Measurements from ENCODE around the gene APOA1. TPM values are rescaled to one million over a fixed set of nuclear protein-coding genes. Genes with fewer than 3 reads are reported as not detected.

Gene APOA1
- total and polyA plus RNA-seq, 8 donors: 0.87 to 73.6 (median 16.7) TPM; not detected in 2

- no peak for DNase-seq
Observed at GRCh38 chr11:116822575-116822974, 14.8 kb downstream of the APOA1 start.

DNA sequence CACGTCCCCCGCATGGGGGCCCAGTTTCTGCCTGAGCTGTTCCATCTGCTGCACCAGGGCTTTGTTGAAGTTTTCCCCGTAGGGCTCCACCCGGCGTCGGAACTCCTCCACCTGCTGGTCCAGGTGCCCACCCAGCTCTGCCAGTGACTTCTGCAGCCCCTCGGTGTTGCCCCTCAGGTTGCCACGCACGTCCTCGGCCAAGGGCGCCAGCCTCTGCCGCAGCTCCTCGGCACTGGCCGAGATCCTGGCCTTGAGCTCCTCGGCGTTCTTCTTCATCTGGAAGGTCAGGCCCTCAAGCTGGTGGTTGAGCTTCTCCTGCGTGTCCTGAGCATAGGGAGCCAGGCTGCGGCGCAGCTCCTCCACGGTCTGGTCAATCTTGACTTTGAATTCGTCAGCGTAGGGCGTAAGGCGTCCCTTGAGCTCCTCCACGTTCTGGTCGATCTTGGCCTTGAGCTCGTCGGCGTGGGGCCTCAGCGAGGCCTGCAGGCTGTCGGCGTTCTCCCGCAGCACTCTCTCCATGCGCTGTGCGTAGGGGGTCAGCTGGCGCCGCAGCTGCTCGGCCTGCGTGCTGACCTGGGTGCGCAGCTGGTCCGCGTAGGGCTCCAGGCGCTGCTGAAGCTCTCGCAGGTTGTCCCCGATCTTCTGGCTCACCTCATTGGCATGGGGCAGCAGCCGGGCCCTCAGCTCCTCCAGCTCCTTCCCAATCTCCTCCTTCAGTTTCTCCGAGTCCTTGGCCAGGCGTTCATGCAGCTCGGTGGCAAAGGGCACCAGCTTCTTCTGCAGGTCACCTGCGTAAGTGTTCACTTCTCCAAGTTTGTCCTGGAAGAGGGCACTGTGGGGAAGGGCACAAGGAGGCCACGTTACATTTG is 16.1 kb downstream of the APOA1 start:
- Histone ChIP-seq H3K4me1 (no peaks in the 10 kb centered on the region), H3K27ac (no peak overlapping the region), H3K9me3 (no peaks in the 10 kb centered on the region), H3K4me3 (no peak overlapping the region), H3K36me3 (no peaks in the 10 kb centered on the region), H3K27me3 (no peaks in the 10 kb centered on the region)
- 91 to 96% (median 95%) methylated on average over 23 to 51 of the region's 51 CpGs for WGBS, 5 donors
- TF ChIP-seq, protein P1, sequence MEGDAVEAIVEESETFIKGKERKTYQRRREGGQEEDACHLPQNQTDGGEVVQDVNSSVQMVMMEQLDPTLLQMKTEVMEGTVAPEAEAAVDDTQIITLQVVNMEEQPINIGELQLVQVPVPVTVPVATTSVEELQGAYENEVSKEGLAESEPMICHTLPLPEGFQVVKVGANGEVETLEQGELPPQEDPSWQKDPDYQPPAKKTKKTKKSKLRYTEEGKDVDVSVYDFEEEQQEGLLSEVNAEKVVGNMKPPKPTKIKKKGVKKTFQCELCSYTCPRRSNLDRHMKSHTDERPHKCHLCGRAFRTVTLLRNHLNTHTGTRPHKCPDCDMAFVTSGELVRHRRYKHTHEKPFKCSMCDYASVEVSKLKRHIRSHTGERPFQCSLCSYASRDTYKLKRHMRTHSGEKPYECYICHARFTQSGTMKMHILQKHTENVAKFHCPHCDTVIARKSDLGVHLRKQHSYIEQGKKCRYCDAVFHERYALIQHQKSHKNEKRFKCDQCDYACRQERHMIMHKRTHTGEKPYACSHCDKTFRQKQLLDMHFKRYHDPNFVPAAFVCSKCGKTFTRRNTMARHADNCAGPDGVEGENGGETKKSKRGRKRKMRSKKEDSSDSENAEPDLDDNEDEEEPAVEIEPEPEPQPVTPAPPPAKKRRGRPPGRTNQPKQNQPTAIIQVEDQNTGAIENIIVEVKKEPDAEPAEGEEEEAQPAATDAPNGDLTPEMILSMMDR (IDR thresholded peaks at IDR 0.05): no peak
- TF ChIP-seq EP300 (IDR thresholded peaks at IDR 0.05): no peak
- TF ChIP-seq POLR2A (IDR thresholded peaks at IDR 0.05): no peak
- TF ChIP-seq POLR2AphosphoS5 (IDR thresholded peaks at IDR 0.05): no peak
- DNase-seq: no peak
- intact Hi-C loops (cut with DNase I; ENCODE audit: low total_unique reads): no loop called here

More at GRCh38 chr11:116822575-116822974, 14.8 kb downstream of the APOA1 start:
- intact Hi-C loops (cut with DNase I; ENCODE audit: low total_unique reads): no loop called here
- no peaks in the 10 kb centered on the region for H3K36me3 ChIP-seq
- H3K27me3 ChIP-seq: no peaks in the 10 kb centered on the region
- no peak overlapping the region for H3K27ac ChIP-seq
- no peaks in the 10 kb centered on the region for H3K9me3 ChIP-seq
- no peaks in the 10 kb centered on the region for H3K4me1 ChIP-seq
- no peak overlapping the region for H3K4me3 ChIP-seq
- TF ChIP-seq EP300 (IDR thresholded peaks at IDR 0.05): no peak
- TF ChIP-seq, protein P1 (IDR thresholded peaks at IDR 0.05): no peak
- no peak for TF ChIP-seq POLR2A (IDR thresholded peaks at IDR 0.05)
- TF ChIP-seq POLR2AphosphoS5 (IDR thresholded peaks at IDR 0.05): no peak
- WGBS, 5 donors: 46 to 78% (median 71%) methylated on average over 4 to 5 of the region's 5 CpGs

DNA sequence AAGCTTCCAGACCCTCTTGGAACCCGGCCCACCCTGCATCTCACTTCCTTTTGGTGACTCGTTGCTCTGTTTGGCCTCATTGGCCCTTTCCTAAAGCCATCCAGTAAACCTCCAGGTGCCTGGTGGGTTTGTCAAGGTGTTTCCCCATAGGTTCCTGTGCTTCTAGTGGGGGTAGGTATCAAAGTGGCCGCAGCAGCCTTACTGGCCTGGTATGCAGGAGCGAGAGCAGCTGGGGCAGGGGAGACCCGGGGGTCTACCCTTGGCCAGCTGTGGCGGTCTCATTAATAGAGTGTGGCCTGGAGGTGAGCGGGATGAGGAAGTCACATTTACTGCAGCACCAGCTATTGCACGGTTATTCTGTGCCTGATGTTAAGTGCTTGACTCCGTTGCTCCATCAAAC is 18.4 kb downstream of the APOA1 start:
- no peaks in the 10 kb centered on the region for H3K27me3 ChIP-seq
- no peak overlapping the region for H3K27ac ChIP-seq
- no peak overlapping the region for H3K4me3 ChIP-seq
- intact Hi-C loops (cut with DNase I; ENCODE audit: low total_unique reads): no loop called here
- no peaks in the 10 kb centered on the region for H3K9me3 ChIP-seq
- no peaks in the 10 kb centered on the region for H3K4me1 ChIP-seq
- TF ChIP-seq EP300 (IDR thresholded peaks at IDR 0.05): no peak
- TF ChIP-seq POLR2AphosphoS5 (IDR thresholded peaks at IDR 0.05): no peak
- no peak for TF ChIP-seq POLR2A (IDR thresholded peaks at IDR 0.05)
- TF ChIP-seq, protein P1 (IDR thresholded peaks at IDR 0.05): no peak
- H3K36me3 ChIP-seq: no peaks in the 10 kb centered on the region
- 84 to 92% (median 88%) methylated on average over 9 of the region's 9 CpGs for WGBS, 5 donors
- no peak for DNase-seq

GRCh38 chr11:116814502-116814901 is 22.9 kb downstream of the APOA1 start:
- H3K36me3 ChIP-seq: no peaks in the 10 kb centered on the region
- H3K4me3 ChIP-seq: no peak overlapping the region
- no peak for DNase-seq
- H3K4me1 ChIP-seq: peaks cover 0 to 2% (median under 1%) of the 10 kb centered on the region in 4 donors
- no peak overlapping the region for H3K27ac ChIP-seq
- 83 to 92% (median 88%) methylated on average over 6 of the region's 6 CpGs for WGBS, 5 donors
- no peaks in the 10 kb centered on the region for H3K27me3 ChIP-seq
- TF ChIP-seq POLR2A (IDR thresholded peaks at IDR 0.05) (no peak), POLR2AphosphoS5 (IDR thresholded peaks at IDR 0.05) (no peak), EP300 (IDR thresholded peaks at IDR 0.05) (no peak)
- TF ChIP-seq, protein P1 (IDR thresholded peaks at IDR 0.05): no peak
- H3K9me3 ChIP-seq: no peaks in the 10 kb centered on the region
- intact Hi-C loops (cut with DNase I; ENCODE audit: low total_unique reads): no loop called here
